HG03378 (cell line): Measurements from ENCODE around the gene ITPR1.
"Not testable (repeated sequence)": the region's sequence is repeated elsewhere in the genome, so short reads cannot be mapped to it uniquely, and the experiment has no call there.

Source experiments
- ATAC-seq: cut with Tn5 transposase; IDR thresholded peaks from one replicate; pipeline ENCODE4 v1.9.1; 2021; ENCODE audit warnings: mild to moderate bottlenecking, moderate library complexity; ENCODE audit not compliant: unreplicated experiment

ITPR1 gene

DNA sequence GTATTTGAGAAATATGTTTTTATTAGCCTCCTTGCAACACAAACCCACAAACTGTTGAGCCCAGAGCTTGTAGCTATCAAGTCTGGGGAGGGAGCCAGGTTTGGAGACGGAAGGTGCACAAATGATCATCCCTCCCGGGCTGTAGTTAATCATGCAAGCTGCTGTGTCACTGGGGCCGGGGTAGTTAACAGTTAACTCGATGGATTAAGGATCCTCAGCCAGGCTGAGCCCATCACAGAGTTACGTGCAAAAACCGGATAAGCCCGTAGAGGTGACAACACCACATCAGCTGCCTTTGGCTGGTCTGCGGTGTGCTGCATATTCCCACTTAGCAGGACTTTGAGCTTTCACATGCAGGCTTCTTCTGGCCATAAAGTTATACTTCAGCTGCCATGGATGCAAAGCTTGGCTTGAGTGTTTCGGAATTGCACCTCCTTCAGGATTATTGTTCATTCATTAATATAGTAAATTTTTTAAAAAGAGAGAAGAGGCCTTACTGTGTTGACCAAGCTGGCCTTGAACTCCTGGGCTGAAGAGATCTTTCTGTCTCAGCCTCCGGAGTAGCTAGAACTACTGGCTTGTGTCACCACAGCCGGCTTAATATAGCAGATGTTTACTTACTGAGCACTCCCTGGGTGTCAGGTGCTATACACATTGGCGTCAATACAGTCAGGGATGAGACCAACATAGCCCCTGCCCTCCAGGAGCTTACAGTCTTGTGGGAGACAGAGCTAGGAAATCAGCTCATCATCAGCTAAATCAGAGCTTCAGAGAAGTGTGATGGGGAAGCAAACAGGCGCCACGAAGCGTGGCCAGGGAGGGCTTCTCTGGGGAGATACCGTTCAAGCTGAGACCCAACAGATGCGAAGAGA, 259.3 kb downstream of the ITPR1 start:
- no peak for ATAC-seq

DNA sequence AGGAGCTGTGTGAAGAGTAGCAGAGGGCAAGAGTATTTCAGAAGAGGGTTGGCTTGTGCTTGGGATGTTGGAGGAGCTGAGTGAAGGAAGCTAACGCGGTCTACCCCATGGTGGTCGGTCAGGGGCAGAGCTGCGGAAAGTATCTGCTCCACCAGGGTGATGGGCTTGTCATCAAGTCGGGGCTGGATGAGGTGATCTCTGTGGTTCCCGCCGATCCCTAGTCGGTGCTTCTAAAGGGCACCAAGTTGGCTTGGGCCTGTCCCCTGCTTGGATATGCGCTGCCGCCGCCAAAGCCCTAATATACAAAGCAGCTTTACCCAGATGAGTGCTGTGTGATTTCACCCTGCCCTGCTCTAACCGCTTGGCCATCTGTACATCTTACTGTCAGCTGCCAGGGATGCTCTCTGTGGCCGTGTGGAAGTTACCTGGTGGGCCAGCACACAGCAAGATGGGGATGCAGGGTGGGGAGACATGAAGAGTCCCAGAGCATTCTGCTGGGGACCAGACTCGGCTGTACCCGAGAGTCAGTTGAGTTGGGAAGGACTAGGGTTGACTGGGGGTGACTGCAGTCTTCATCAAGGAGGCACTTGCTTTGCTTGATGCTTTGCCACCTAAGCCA, 260.0 kb downstream of the ITPR1 start:
- ATAC-seq = no peak

DNA sequence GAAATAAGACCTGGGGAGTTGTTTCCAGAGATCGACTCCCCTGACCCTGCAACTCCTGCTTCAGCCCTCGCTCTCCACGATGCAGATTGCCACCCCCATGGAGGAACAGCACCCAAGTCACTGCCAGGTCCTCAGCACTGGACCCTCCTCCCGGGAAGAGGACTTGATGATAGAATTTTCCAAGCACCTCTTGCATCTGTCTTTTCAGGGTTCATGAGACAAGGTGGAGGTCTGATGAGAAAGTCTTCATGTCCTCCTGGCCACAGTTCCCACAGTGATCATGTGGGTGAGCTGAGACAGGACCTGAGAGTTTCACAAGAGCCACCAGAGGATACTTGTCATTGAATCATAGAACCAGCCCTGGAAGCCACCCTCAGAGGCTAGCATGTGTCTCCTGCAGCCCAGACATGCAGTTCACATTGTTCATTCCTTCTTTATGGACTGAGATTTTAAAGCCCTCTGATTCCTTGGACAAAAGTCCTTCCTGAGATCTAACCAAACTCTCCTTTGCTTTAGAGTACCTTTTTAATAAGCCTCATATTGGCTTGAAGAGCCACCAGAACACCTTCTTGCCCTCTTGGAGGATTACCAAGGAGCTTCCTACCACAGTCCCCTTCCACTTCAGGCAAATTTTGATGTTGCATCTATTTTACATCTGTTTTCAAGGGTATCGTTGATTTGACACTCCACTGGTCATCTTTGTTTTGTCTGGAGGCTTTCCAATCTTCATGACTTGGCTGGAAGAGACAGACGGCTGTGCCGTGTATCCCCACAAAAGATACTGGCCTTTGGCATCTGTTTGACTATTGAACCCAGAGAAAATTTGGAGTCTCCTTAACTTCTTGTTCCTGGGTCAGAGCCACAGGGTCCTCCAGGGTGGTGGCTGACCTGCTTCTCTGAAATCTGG, 261.3 kb downstream of the ITPR1 start:
- peak; percentile 80 for ATAC-seq

DNA sequence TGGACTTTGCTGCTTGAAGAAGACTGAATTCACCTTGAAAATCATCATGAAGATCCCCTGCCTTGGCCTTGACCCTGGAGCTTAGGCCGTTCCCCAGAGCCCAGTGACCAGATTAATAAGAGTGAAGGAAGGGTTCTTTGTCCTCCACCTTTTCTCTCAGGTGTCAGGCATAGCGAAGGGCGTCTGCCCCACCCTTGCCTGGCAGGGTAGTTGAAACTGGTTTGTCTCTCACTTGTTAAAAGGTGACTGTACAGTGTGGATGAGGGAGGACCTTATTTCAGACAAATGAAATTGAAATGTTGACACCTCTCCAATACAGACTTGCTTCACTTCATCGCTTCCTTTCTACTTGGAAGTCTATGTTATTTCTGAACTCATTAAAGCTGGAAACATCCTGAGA, 262.4 kb downstream of the ITPR1 start:
- ATAC-seq = no peak

DNA sequence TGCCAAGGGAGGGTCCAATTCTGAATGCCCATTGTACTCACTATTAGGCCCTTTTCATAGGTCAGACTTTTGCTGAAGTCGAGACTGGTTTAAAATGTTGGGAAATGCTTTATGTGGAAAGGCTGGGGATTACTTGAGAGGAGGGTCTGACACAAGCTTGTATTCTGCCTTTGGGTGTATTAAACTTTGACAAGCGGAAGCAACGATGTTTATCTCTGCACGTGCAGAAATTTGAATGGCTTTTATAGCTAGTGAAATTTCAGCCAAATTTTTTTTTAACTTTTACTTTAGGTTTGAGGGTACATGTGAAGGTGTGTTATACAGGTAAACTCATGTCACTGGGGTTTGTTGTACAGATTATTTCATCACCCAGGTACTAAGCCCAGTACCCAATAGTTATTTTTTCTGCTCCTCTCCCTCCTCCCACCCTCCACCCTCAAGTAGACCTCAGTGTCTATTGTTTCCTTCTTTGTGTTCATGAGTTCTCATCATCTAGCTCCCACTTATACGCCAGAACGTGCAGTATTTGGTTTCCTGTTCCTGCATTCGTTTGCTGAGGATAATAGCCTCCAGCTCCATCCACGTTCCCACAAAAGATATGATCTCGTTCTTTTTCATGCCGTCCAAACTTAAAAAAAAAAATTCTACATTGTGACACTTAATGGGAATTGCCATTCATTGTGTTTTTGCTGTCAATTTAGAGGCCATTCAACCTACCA, 263.1 kb downstream of the ITPR1 start:
- no peak for ATAC-seq

DNA sequence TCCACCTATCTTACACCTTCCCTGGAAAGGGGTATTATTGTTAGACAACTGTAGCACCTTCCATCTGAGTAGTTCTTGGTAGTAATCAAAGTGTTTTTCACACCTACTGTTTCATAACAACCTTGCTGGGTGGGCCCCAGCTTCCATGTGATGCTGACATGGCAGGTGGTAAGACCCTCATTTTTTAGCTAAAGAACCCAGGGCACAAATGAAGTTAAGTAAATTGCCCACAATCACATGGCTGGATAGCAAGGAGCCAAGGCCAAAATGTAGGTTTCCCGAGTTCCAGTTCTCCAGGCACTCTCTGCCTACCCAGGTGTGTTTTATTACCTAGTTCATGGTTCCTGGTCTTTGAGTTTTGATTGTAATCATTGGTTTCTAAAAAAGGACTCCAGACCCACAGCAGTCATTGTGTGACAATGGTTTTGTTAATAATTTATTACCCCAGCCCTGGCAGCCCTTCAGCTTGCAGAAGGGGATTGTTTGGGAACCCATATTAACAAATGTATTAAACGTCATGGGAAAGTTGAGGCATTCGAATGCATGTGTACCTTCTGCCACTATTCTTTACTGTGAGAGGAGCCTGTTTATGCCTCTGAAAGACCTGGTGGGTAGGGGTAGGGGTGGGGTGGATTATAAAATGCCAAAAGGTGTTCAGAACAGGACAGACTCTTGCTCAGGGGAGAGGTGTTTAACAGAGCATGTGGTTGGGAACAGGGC, 263.9 kb downstream of the ITPR1 start:
- ATAC-seq = peak; percentile 50

DNA sequence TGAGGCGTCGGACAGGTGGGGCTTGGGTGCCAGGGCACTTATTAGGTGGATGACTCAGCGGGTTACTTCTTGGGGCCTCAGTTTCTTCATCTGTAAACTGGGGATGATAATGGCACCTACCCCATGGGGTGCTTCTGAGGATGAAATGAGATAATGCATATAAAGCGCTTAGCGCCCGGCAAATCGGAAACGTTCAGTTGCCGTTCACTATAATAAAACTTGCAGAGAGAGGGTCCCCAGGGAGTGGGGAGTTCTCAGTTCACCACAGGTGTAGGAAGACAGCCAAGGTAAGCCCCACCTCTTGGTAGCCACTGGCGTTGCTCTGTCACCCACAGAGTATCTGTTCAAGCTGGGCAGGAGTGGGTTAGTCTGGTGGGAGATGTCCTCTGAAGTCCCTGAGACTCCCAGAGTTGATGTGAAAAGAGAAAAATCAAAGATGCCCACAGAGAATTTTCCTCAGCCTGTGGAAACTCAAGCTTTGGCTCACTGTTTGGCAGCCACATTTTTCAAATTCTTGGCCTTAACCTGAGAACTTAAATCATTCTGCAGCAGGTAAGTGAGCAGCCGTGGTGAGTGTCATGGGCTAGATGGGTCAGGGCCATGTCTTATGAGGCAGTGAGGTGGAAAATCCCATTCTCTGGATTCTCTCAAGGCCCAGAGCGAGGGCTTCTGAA, 264.6 kb downstream of the ITPR1 start:
- no peak for ATAC-seq

DNA sequence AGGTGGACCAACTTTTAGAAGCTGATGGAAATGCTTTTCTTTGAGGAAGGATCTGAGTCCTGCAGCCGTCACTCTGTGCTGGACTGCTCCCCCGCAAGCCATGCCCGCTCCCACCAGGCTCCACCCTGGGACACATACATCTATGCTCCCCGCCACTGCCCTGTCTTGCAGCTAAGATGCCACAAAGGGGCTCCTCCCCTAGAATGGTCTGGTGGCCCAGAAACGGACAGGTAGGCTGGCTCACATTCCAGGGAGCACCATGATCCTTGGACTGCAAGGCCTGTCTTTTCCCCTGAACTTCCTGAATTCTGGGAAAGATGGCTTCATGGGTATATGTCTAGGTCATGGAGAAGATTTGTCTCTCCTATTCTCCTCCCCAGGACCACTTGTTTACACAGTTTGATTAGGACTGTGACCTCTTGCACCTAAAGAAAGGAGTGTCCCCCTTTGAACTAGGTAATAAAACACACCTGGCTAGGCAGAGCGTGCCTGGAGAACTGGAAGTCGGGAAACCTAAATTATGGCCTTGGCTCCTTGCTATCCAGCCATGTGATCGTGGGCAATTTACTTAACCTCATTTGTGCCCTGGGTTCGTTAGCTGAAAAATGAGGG, 265.2 kb downstream of the ITPR1 start:
- no peak for ATAC-seq

DNA sequence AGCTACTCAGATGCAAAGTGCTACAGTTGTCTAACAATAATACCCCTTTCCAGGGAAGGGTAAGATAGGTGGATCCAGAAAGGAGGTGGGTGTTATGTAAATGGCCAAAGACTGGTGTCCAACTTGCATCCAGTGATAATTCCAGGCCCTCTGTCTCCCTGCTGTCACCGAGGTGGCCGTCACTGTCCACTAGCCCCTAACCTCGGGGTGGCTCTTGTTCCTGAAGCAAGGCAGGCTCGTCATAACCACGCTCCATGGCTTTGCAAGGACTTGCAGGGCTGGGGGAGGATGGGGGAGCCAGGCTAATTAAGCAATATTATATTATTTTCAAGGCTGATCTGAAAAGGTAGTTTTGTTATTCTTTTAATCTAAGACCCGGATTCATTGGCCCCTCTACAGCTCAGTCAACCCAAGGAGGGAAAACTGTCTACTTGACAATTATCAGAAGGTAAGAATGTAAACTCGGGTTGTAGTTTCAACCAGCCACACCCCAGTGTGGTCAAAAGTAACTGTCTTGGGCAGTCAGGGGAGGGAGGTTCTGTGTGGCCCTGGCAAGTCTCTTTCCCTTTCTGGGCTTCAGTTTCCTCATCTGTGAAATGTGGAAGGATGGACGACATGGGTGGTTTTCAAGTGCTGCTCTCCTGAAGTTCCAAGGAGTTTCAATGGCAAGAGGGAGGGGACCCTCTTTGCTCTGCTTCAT, 266.0 kb downstream of the ITPR1 start:
- ATAC-seq = no peak

DNA sequence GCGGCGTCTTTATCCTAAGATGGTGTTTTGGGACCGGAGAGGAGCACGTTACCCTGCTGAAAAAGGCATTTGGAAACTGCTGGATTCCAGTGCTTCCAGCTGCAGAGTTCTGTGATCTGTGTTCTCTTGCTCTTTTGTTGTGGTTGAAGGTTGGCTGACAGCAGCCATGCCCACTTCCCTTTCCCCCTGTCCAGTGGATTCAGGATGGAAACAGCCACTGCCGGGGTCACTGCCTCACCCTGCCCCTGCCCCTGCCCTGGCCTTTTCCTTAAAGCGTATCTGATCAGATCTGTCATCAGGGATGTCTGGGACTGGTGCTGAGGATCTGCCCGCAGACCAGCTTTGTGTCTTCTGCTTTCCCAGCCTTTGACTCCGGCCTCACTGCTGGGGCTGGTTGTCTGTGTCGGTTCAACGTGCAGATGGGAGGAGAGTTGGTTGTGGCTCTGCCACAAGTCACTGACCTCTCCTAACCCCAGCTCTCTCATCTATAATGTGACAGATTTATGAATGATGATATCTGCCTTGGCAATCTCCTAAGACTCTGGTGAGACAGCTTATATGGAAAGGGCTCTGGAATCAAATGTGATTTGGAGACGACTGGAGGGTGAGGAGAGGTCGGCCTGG, 266.7 kb downstream of the ITPR1 start:
- ATAC-seq = no peak

DNA sequence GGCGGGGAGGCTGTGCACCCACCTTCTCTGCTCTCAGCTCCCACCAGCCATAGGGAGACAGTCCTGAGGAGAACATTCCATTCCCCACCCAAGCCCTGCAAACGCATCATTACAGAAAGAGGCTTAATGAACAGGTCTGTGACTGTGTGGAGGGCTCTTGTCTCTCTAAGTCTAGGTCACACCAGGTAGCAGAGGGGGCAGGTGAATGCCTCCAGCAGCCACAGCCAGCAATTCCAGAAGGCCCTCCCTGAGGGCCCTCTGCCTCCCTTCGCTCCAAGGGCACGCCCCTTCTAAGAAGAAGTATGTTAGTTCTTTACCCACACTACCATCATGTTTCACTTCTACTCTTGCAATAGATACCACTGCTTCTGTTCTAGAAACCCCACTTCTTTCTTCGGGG, 268.6 kb downstream of the ITPR1 start:
- ATAC-seq = no peak

DNA sequence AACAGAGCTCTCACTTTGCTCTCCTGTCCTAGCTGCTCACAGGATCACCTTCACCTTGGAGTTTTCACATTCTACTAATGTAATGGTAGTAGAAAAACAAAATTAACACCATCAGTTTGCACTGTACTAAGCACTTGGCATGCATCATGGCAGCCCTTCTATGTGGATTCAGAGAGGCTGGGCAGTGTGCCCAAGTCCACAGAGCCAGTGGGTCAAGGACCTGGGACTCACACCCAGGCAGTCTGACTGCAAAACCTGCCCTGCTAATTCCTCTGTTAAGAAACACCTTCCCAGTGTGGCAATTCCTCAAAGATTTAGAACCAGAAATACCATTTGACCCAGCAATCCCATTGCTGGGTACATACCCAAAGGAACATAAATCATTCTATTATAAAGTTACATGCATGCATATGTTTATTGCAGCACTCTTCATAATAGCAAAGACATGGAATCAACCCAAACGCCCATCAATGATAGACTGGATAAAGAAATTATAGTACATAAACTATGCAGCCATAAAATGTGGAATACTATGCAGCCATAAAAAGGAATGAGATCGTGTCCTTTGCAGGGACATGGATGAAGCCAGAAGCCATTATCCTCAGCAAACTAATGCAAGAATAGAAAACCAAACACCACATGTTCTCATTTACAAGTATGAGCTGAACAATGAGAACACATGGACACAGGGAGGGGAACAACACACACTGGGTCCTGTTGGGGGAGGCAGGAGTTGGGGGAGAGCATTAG, 269.5 kb downstream of the ITPR1 start:
- ATAC-seq = not testable (repeated sequence)

DNA sequence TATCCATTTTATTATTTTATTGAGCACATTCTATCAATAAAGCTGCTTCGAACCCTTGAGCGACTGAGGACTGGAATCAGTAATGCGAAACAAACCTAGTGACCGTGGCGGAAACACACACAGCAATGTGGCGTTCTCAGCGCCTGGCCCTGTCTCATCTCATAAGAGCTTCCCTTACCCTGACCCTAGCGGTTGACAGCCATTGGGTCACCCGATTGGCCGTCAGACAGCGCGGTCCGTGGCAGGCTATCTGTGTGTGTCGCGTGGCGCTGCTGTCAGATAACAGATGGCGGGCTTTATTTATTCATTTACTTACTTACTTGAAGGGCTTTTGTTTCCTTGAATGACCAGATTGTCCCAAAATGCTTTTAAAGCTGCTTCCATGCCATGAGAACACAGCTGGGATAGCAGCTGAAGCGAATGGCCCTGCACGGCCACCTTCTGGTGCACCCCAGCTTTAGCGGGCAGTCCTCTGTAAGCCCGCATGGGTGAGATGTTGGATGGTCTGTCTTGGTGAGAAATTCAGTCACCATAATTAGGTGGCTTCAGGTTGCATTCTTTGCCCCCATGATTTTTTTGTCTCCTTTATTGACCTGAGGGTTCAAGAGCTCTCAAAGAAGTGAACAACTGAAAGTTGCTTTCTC, 270.6 kb downstream of the ITPR1 start:
- no peak for ATAC-seq

DNA sequence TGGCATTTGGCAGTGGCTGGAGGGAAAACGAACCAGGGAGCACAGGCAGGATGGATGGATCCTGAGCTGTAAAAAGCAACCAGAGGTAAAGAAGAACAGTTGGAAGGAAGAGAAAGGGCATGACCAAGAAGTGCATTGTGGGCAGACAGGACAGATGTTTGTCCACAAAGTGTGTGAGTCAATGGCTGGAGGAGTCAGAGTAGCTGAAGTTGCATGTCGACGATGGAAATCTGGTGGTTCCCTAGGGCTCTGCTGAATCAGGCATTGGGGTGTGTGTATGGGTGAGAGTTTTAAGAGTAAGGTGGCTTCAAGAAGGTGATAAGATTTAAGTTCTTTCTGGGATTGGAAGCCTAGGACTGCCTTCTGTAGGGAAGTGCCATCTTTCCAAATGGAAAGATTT, 272.1 kb downstream of the ITPR1 start:
- no peak for ATAC-seq

DNA sequence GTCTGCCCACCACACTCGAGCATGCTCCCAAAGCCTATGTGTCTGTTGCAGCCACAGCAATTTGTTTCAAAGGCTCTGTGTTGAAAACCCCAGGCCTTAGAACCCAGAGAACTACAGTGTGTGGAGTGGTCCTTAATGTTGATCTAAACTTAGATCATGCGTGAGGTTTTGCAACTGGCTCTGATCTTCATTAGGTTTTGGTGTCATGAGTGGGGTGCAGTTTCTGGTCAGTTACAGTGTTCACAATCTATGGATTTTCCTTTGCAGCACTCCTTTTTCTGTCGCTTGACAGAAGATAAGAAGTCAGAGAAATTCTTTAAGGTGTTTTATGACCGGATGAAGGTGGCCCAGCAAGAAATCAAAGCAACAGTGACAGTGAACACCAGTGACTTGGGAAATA, 273.1 kb downstream of the ITPR1 start:
- no peak for ATAC-seq

DNA sequence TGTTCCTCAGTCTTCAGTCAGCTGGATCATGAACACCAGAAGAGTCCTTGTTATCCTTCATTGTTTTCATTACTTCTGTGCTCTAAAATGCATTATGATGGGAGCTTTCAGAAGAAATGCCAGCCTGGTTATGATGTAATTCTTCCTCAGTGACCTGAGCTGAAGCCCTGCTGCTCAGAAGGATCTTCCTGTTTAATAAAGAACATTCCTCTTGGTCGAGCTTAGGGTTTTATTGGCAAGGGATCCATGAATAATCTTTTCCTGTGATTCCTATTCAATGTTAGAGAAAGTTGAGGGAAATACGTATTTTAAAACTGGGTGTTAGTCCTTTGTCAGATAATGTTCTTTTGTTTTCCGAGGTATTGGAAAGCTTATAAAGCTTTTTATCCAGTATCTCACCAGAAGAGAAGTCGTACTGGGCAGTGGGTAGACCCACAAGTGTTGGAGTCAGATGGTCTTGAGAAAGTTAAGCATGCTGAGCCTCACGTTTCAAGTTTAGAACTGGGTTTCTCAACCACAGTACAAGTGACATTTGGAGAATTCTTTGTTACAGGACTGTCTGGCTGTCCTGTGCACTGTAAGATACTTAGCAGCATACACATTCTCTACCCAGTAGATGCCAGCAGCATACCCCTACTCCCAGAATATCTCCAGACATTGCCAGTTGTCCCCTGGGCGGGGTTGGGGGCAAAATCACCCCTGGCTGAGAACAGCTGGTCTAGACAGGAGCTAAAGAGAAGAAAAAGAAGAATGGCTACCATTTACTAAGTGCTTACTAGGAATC, 273.8 kb downstream of the ITPR1 start:
- no peak for ATAC-seq
